CD14-positive monocyte (primary cell): Measurements from ENCODE around the gene MED26. TPM values are rescaled to one million over a fixed set of nuclear protein-coding genes. Genes with fewer than 3 reads are reported as not detected.

Experiments
- DNase-seq, 3 donors: peaks; one replicate each; pipeline ENCODE4 v3.0.0-alpha.2; 2011 to 2022
- H2AFZ ChIP-seq: 2 replicates; pipeline ENCODE4 v1.6.0; 2012; ENCODE audit warnings: mild to moderate bottlenecking, low read depth, low read length, inconsistent platforms; ENCODE audit not compliant: insufficient read depth, poor library complexity, severe bottlenecking
- H3K27ac ChIP-seq, 2 donors: 1 replicate in 1 of 2; 2 replicates in 1 of 2; pipeline ENCODE4 v1.5.1; 2012 to 2013; ENCODE audit warnings: low read length in 2 of 2, control low read depth in 1 of 2, inconsistent platforms in 1 of 2, low read depth in 1 of 2, mild to moderate bottlenecking in 1 of 2
- H3K27me3 ChIP-seq, 2 donors: one replicate each; pipeline versions ENCODE4 v1.6.0 to v1.6.1; 2011 to 2013; ENCODE audit warnings: low read length in 2 of 2; ENCODE audit not compliant: control insufficient read depth in 2 of 2, insufficient read depth in 2 of 2
- H3K36me3 ChIP-seq, 2 donors: replicated peaks in 1 of 2; 1 replicate in 1 of 2; 2 replicates in 1 of 2; pipeline versions ENCODE4 v1.5.1 to v1.6.1; 2012 to 2013; ENCODE audit warnings: low read length in 2 of 2, control low read depth in 1 of 2, inconsistent platforms in 1 of 2, mild to moderate bottlenecking in 1 of 2; ENCODE audit not compliant: insufficient read depth in 2 of 2, control insufficient read depth in 1 of 2
- H3K4me1 ChIP-seq, 2 donors: 1 replicate in 1 of 2; 2 replicates in 1 of 2; pipeline versions ENCODE4 v1.5.1 to v1.6.1; 2012 to 2013; ENCODE audit warnings: low read length in 2 of 2, control low read depth in 1 of 2, inconsistent platforms in 1 of 2, mild to moderate bottlenecking in 1 of 2, moderate library complexity in 1 of 2; ENCODE audit not compliant: insufficient read depth in 2 of 2, control insufficient read depth in 1 of 2
- H3K4me2 ChIP-seq: replicated peaks from 2 replicates; pipeline ENCODE3; 2012; ENCODE audit warnings: low read length, moderate library complexity, mild to moderate bottlenecking; ENCODE audit not compliant: poor library complexity, severe bottlenecking; ENCODE audit errors: extremely low read depth
- H3K4me3 ChIP-seq, 3 experiments: fragments of 200-600 bp in 1 of 3; sonication (generic) in 1 of 3; replicated peaks in 1 of 3; 1 replicate in 2 of 3; 2 replicates in 1 of 3; pipeline ENCODE4 v1.5.1; 2011 to 2013; ENCODE audit warnings: low read length in 3 of 3, mild to moderate bottlenecking in 3 of 3, control low read depth in 2 of 3, low read depth in 2 of 3, inconsistent platforms in 1 of 3, moderate library complexity in 1 of 3
- H3K79me2 ChIP-seq: 2 replicates; pipeline ENCODE4 v1.6.0; 2012; ENCODE audit warnings: mild to moderate bottlenecking, control low read depth, inconsistent platforms, low read length, moderate library complexity; ENCODE audit not compliant: insufficient read depth
- H3K9ac ChIP-seq: 2 replicates; pipeline ENCODE4 v1.6.0; 2017; ENCODE audit warnings: low read length, mild to moderate bottlenecking; ENCODE audit not compliant: insufficient read depth, poor library complexity, severe bottlenecking
- H3K9me3 ChIP-seq, 2 donors: replicated peaks in 1 of 2; 1 replicate in 1 of 2; 2 replicates in 1 of 2; pipeline versions ENCODE4 v1.5.1 to v1.6.1; 2012 to 2013; ENCODE audit warnings: low read length in 2 of 2, control low read depth in 1 of 2; ENCODE audit not compliant: control insufficient read depth in 1 of 2, insufficient read depth in 1 of 2
- H4K20me1 ChIP-seq: 2 replicates; pipeline ENCODE4 v1.6.0; 2012; ENCODE audit warnings: mild to moderate bottlenecking, low read length, control low read depth, moderate library complexity; ENCODE audit not compliant: insufficient read depth
- H3K27ac Mint-ChIP-seq, 7 donors: one replicate each; pipeline ENCODE4 v1.8.0; 2020; ENCODE audit warnings: mild to moderate bottlenecking in 7 of 7, mixed read lengths in 7 of 7, moderate library complexity in 6 of 7, inconsistent platforms in 2 of 7
- H3K27me3 Mint-ChIP-seq, 3 donors: one replicate each; pipeline ENCODE4 v1.8.0; 2021 to 2022; ENCODE audit warnings: low read depth in 3 of 3, mild to moderate bottlenecking in 3 of 3, mixed read lengths in 3 of 3, moderate library complexity in 3 of 3, inconsistent platforms in 1 of 3
- H3K36me3 Mint-ChIP-seq, 2 donors: one replicate each; pipeline ENCODE4 v1.8.0; 2020; ENCODE audit warnings: mixed read lengths in 2 of 2, inconsistent platforms in 1 of 2, mild to moderate bottlenecking in 1 of 2
- H3K4me1 Mint-ChIP-seq: one replicate; pipeline ENCODE4 v1.8.0; 2020; ENCODE audit warnings: mild to moderate bottlenecking, mixed read lengths
- H3K4me3 Mint-ChIP-seq, 2 donors: one replicate each; pipeline ENCODE4 v1.8.0; 2020; ENCODE audit warnings: mild to moderate bottlenecking in 2 of 2, mixed read lengths in 2 of 2, moderate library complexity in 1 of 2
- H3K9me3 Mint-ChIP-seq, 7 donors: one replicate each; pipeline ENCODE4 v1.8.0; 2020 to 2022; ENCODE audit warnings: mixed read lengths in 7 of 7, mild to moderate bottlenecking in 6 of 7, moderate library complexity in 6 of 7, inconsistent platforms in 2 of 7
- WGBS: methylation state at CpG from one replicate; pipeline ENCODE4 v1.1.5; 2013; ENCODE audit warnings: missing lambda C conversion rate; ENCODE audit not compliant: insufficient coverage; 5-methylcytosine and 5-hydroxymethylcytosine counted together
- intact Hi-C, 2 donors: fragments of 100-400 bp; cut with micrococcal nuclease; formaldehyde crosslinking; loops; one replicate each; pipeline versions ENCODE4 v1.15.0 to v1.15.1; 2023
- polyA plus RNA-seq, 3 donors: library from polyadenylated mRNA; depleted of rRNA in 1 of 3; unstranded in 2 of 3; stranded (reverse) in 1 of 3; fragments of 300-500 nt in 2 of 3; fragments of >200 nt in 1 of 3; fragmentation: Illumina TruSeq in 2 of 3; gene quantifications; 1 replicate in 2 of 3; 2 replicates in 1 of 3; pipeline ENCODE4 v1.2.3, GENCODE V29; 2012 to 2021
- TF ChIP-seq, protein P1 (sequence below): fragments of 200-600 bp; IDR thresholded peaks from one replicate; pipeline ENCODE4 v1.8.0; 2022; ENCODE audit warnings: antibody characterized with exemption, mild to moderate bottlenecking

The MED26 gene
- polyA plus RNA-seq, 3 donors, result 1.1 to 7.1 (median 2.1) TPM

DNA sequence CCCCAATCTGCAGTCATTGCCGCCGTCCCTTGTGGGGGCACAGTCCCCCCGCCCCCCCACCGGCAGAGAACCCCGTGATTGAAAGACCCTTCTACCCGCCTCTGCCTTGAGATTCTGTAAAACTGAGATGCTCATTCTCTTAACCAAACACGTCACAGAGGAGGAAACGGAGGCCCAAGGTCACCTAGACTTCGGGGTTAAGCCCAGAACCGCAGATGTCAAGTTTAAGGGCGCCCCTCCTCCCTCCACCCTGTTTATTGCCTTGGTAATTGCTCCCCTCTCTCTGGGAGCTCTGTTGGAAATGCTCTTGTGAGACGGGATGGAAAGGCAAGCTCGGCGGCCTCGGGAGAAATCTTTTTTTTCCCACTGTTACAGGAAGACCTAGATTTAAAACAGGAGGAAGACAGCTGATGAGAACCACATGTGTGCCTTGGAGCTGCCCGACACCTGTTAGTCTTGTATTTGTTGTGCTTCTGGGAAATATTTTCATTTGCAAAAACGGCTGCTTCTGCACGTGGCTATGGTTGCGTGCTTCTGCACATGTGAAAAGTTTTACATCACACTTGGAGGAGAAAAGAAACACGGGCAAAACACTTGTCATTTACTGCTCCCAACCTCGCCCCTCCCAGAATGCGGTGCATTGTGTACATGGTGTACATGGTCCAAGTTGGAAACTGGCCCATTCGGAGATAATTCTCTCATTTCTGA lies 1.1 kb upstream of the MED26 start:
- H3K79me2 ChIP-seq, result peaks cover 60% of the 10 kb centered on the region
- peaks cover 31% of the 10 kb centered on the region for H3K4me1 Mint-ChIP-seq
- DNase-seq, result no peak

DNA sequence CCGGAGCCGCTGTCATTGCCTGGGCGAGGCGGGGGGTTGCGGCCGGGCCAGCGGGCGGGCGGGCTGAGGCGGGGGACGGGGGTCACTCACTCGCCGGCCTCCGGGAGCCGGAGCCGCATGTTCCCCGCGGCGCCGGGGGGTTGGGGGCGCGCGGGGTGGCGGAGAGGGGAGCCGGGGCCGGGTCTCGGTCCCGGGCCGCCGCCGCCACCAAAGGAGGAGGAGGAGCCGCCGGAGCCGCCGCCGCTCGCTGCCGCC lies 149 bp downstream of the MED26 start:
- no peak for DNase-seq
- peaks cover 32% of the 10 kb centered on the region for H3K4me1 Mint-ChIP-seq
- TF ChIP-seq, protein P1, sequence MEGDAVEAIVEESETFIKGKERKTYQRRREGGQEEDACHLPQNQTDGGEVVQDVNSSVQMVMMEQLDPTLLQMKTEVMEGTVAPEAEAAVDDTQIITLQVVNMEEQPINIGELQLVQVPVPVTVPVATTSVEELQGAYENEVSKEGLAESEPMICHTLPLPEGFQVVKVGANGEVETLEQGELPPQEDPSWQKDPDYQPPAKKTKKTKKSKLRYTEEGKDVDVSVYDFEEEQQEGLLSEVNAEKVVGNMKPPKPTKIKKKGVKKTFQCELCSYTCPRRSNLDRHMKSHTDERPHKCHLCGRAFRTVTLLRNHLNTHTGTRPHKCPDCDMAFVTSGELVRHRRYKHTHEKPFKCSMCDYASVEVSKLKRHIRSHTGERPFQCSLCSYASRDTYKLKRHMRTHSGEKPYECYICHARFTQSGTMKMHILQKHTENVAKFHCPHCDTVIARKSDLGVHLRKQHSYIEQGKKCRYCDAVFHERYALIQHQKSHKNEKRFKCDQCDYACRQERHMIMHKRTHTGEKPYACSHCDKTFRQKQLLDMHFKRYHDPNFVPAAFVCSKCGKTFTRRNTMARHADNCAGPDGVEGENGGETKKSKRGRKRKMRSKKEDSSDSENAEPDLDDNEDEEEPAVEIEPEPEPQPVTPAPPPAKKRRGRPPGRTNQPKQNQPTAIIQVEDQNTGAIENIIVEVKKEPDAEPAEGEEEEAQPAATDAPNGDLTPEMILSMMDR, result no peak
- WGBS, result 1% methylated on average over 38 of the region's 38 CpGs
- peaks cover 0 to 1% (median 0%) of the 10 kb centered on the region in 3 donors for H3K27me3 Mint-ChIP-seq
- Histone ChIP-seq H3K9me3 (no peaks in the 10 kb centered on the region), H3K79me2 (peaks cover 62% of the 10 kb centered on the region), H3K4me3 (peak overlapping the region; percentile 52 to 88 (median 81)), H3K27ac (peak overlapping the region; percentile 50 to 90), H3K4me2 (peak overlapping the region; percentile 86), H3K4me1 (peaks cover 23 to 37% of the 10 kb centered on the region in 2 donors), H3K36me3 (peaks cover 31 to 59% of the 10 kb centered on the region in 2 donors), H3K27me3 (no peaks in the 10 kb centered on the region), H2AFZ (peak overlapping the region; percentile 34), H4K20me1 (peaks cover 69% of the 10 kb centered on the region), H3K9ac (peak overlapping the region; percentile 96)
- H3K27ac Mint-ChIP-seq, result peak overlapping the region in 1 of 7 donors; percentile 55
- intact Hi-C loops, result loop anchor here (2.0 to 5.0 kb wide), 5 partner anchors 33 to 57 kb away; partner anchors contain the start of genes SMIM7 (in 2 of the 2), TMEM38A (in 2 of the 2) and SLC35E1 (in 1 of the 2)
- peak overlapping the region; percentile 96 for H3K4me3 Mint-ChIP-seq
- H3K36me3 Mint-ChIP-seq, result peaks cover 43 to 54% of the 10 kb centered on the region in 2 donors
- no peaks in the 10 kb centered on the region for H3K9me3 Mint-ChIP-seq

More for the DNA sequence above, 1.1 kb upstream of the MED26 start:
- Histone ChIP-seq H3K4me3 (peak overlapping the region; percentile 88 to 92 (median 89)), H3K36me3 (peaks cover 32 to 59% of the 10 kb centered on the region in 2 donors), H3K9me3 (no peaks in the 10 kb centered on the region), H3K27ac (peak overlapping the region; percentile 67 to 81), H3K4me1 (peaks cover 23 to 37% of the 10 kb centered on the region in 2 donors), H3K9ac (peak overlapping the region; percentile 81), H3K4me2 (peak overlapping the region; percentile 86), H2AFZ (peak overlapping the region; percentile 91), H4K20me1 (peaks cover 69% of the 10 kb centered on the region), H3K27me3 (no peaks in the 10 kb centered on the region)
- peak overlapping the region; percentile 74 to 98 (median 93) for H3K27ac Mint-ChIP-seq
- WGBS, result 0% methylated on average over 10 of the region's 23 CpGs
- H3K36me3 Mint-ChIP-seq, result peaks cover 37 to 55% of the 10 kb centered on the region in 2 donors
- TF ChIP-seq, protein P1, result no peak
- intact Hi-C loops, result loop anchor here (2.0 to 5.0 kb wide), 3 partner anchors 32 to 57 kb away; partner anchors contain the start of genes SMIM7 (in 2 of the 2), TMEM38A (in 2 of the 2) and SLC35E1 (in 1 of the 2)
- H3K9me3 Mint-ChIP-seq, result no peaks in the 10 kb centered on the region
- H3K4me3 Mint-ChIP-seq, result peak overlapping the region; percentile 98
- H3K27me3 Mint-ChIP-seq, result peaks cover 0 to 1% (median 0%) of the 10 kb centered on the region in 3 donors
